Erythroblast (primary cell): ENCODE results near the gene DNAH14.
"Not testable (repeated sequence)": the region's sequence is repeated elsewhere in the genome, so short reads cannot be mapped to it uniquely, and the experiment has no call there.

Experiments used
- DNase-seq, 2 experiments: peaks; one replicate each; lab custom pipeline; 2025; lab: John Stamatoyannopoulos, UW
- GATA1 ChIP-seq: IDR thresholded peaks from 2 replicates; pipeline ENCODE4 v1.6.1; 2011; ENCODE audit warnings: low read depth, mild to moderate bottlenecking, control low read depth, low read length, moderate library complexity
- POLR2A ChIP-seq: IDR thresholded peaks from 2 replicates; pipeline ENCODE4 v1.6.1; 2011; ENCODE audit warnings: mild to moderate bottlenecking, low read length

Gene DNAH14

DNA sequence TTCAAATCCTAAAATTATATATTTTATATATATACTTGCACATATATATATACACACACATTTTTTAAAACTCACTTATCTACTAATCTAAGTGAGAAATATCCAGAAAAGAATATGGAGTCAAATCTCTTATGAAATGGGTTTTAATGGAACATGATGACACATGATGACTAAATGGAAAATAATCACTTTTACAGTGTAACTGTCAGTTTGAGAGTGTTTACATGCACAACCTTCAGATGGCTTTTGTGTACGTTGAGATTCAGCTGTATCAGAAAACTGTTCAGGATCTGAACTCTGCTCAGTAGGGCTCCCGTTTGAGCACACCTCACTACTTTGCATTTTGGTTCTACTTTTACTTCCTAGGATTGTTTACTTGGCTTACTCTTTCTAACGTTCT is 189.8 kb downstream of the DNAH14 start:
- TF ChIP-seq POLR2A = no peak
- no peak for TF ChIP-seq GATA1
- DNase-seq = no peak

GRCh38 chr1:225121095-225121494 is 191.6 kb downstream of the DNAH14 start:
- TF ChIP-seq GATA1 = no peak
- TF ChIP-seq POLR2A = no peak
- no peak for DNase-seq

DNA sequence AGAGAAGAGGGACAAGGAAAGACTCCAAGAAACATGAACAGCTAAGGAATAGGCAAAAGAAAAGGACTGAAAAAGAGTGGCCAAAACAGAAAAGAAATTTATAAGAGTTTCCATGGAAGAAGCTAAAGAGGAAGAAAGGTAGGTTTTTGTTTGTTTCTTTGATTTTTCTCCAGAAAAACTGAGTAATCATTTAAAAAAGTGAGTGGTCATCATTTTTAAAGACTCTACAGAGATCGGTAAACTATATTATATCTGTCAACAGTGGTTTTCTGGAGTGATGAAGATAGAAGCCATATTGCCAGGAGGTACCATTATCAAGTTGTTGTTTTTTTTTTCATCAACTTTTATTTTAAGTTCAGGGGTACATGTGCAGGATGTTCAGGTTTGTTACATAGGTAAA is 202.4 kb downstream of the DNAH14 start:
- TF ChIP-seq POLR2A (no peak), GATA1 (no peak)
- no peak for DNase-seq

DNA sequence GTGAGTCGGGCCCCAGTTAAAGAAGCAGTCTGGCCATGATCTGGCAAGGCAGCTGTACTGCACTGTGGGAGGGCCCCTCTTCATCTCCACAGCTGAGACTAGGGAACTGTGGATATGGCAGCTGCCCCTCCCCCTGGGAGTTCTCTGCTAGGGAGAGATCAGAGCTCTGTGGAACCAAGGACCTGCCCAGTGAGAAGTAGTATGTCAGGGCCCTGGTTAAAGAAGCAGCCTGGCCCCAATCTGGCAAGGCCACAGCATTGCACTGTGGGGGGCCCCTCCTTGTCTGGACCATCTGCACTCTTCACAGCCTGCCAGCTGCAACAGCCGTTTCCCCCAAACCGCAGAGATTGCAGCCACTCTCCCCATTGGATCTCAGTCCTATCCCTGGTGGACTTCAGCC is 208.5 kb downstream of the DNAH14 start:
- no peak for TF ChIP-seq GATA1
- TF ChIP-seq POLR2A = no peak
- no peak for DNase-seq

- DNase-seq = no peak
- TF ChIP-seq POLR2A (no peak), GATA1 (no peak)
These were observed 213.5 kb downstream of the DNAH14 start for GRCh38 chr1:225143001-225143400.

- TF ChIP-seq GATA1 (no peak), POLR2A (no peak)
- no peak for DNase-seq
These were observed 217.0 kb downstream of the DNAH14 start for GRCh38 chr1:225146478-225146877.

GRCh38 chr1:225147791-225148190 is 218.3 kb downstream of the DNAH14 start:
- DNase-seq = not testable (repeated sequence)

GRCh38 chr1:225152061-225152460 is 222.6 kb downstream of the DNAH14 start:
- no peak for TF ChIP-seq POLR2A
- TF ChIP-seq GATA1 = no peak
- DNase-seq = no peak

GRCh38 chr1:225155555-225155954 is 226.1 kb downstream of the DNAH14 start:
- no peak for TF ChIP-seq POLR2A
- TF ChIP-seq GATA1 = no peak
- no peak for DNase-seq

- TF ChIP-seq GATA1 (no peak), POLR2A (no peak)
- no peak for DNase-seq
These were observed 226.8 kb downstream of the DNAH14 start for GRCh38 chr1:225156254-225156653.

GRCh38 chr1:225158291-225158690 is 228.8 kb downstream of the DNAH14 start:
- TF ChIP-seq POLR2A (no peak), GATA1 (no peak)
- DNase-seq = no peak

GRCh38 chr1:225159793-225160192 is 230.3 kb downstream of the DNAH14 start:
- no peak for DNase-seq
- no peak for TF ChIP-seq POLR2A
- TF ChIP-seq GATA1 = no peak

DNA sequence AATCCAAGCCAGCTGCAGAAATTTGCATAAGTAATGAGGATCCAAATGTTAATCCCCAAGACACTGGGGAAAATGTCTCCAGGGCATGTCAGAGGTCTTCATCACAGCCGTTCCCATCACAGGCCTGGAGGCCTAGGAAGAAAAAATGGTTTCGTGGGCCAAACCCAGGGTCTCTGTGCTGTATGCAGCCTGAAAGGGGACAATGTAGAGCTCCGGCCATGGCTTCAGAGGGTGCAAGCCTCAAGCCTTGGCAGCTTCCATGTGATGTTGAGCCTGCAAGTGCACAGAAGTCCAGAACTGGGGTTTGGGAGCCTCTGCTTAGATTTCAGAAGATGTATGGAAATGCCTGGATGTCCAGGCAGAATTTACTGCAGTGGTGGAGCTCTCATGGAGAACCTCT is 247.9 kb downstream of the DNAH14 start:
- DNase-seq = not testable (repeated sequence)

GRCh38 chr1:225179686-225180085 is 250.2 kb downstream of the DNAH14 start:
- DNase-seq = no peak
- TF ChIP-seq GATA1 (no peak), POLR2A (no peak)

- no peak for TF ChIP-seq GATA1
- TF ChIP-seq POLR2A = no peak
- no peak for DNase-seq
These were observed 253.2 kb downstream of the DNAH14 start for GRCh38 chr1:225182716-225183115.
